GM23338 (cell line): ENCODE measurements around the gene KIAA1328. TPM values are rescaled to one million over a fixed set of nuclear protein-coding genes. Genes with fewer than 3 reads are reported as not detected.

Experiments
- ATAC-seq: fragments of 200-7000 bp; cut with Tn5 transposase; 3 replicates; pipeline ENCODE4 v1.9.1; 2020
- DNase-seq: peaks from one replicate; pipeline ENCODE4 v3.0.0-alpha.2; 2015; ENCODE audit warnings: low spot score
- H2AFZ ChIP-seq: fragments of 200-600 bp; sonication (generic); 2 replicates; pipeline ENCODE4 v1.8.0; 2016; ENCODE audit warnings: antibody characterized with exemption, mild to moderate bottlenecking, moderate library complexity
- H3F3A ChIP-seq: fragments of 200-600 bp; sonication (generic); replicated peaks from 2 replicates; pipeline ENCODE4 v1.8.0; 2017; ENCODE audit warnings: antibody characterized with exemption, mixed run types, low read depth
- H3K27ac ChIP-seq: fragments of 200-600 bp; sonication (generic); 2 replicates; pipeline ENCODE4 v1.6.1; 2016; ENCODE audit warnings: low read depth
- H3K27me3 ChIP-seq: fragments of 200-600 bp; sonication (generic); 2 replicates; pipeline ENCODE4 v1.8.0; 2016; ENCODE audit warnings: mild to moderate bottlenecking, mixed run types, moderate library complexity; ENCODE audit not compliant: insufficient read depth
- H3K36me3 ChIP-seq: fragments of 200-600 bp; sonication (generic); 2 replicates; pipeline ENCODE4 v1.8.0; 2016; ENCODE audit warnings: mild to moderate bottlenecking; ENCODE audit not compliant: insufficient read depth
- H3K4me1 ChIP-seq: fragments of 200-600 bp; sonication (generic); 2 replicates; pipeline ENCODE4 v1.8.0; 2016; ENCODE audit warnings: mild to moderate bottlenecking, moderate library complexity; ENCODE audit not compliant: insufficient read depth
- H3K4me2 ChIP-seq: fragments of 200-600 bp; sonication (generic); 2 replicates; pipeline ENCODE4 v1.7.1; 2017; ENCODE audit warnings: mixed run types
- H3K4me3 ChIP-seq: fragments of 200-600 bp; sonication (generic); 2 replicates; pipeline ENCODE4 v1.6.1; 2016; ENCODE audit warnings: mixed run types
- H3K79me2 ChIP-seq: fragments of 200-600 bp; sonication (generic); replicated peaks from 2 replicates; pipeline ENCODE4 v1.8.0; 2017; ENCODE audit warnings: mild to moderate bottlenecking; ENCODE audit not compliant: insufficient read depth
- H3K9me2 ChIP-seq: fragments of 200-600 bp; sonication (generic); 2 replicates; pipeline ENCODE4 v1.8.0; 2017; ENCODE audit not compliant: insufficient read depth
- H4K20me1 ChIP-seq: fragments of 200-600 bp; sonication (generic); replicated peaks from 2 replicates; pipeline ENCODE4 v1.8.0; 2017; ENCODE audit warnings: mild to moderate bottlenecking; ENCODE audit not compliant: insufficient read depth
- H3K27ac Mint-ChIP-seq: 2 replicates; pipeline ENCODE4 v1.8.0; 2020; ENCODE audit warnings: inconsistent platforms, mild to moderate bottlenecking, moderate library complexity, mixed read lengths
- H3K27me3 Mint-ChIP-seq: 3 replicates; pipeline ENCODE4 v1.8.0; 2022; ENCODE audit warnings: low read depth, mild to moderate bottlenecking, moderate library complexity, mixed read lengths, inconsistent platforms; ENCODE audit not compliant: insufficient read depth, poor library complexity
- H3K36me3 Mint-ChIP-seq: 3 replicates; pipeline ENCODE4 v1.8.0; 2021; ENCODE audit warnings: low read depth, mild to moderate bottlenecking, inconsistent platforms, moderate library complexity, mixed read lengths
- H3K4me1 Mint-ChIP-seq: 3 replicates; pipeline ENCODE4 v1.8.0; 2020; ENCODE audit warnings: mild to moderate bottlenecking, inconsistent platforms, mixed read lengths
- H3K4me3 Mint-ChIP-seq: 3 replicates; pipeline ENCODE4 v1.8.0; 2021; ENCODE audit warnings: moderate library complexity, mild to moderate bottlenecking, inconsistent platforms, mixed read lengths
- H3K9me3 Mint-ChIP-seq: 3 replicates; pipeline ENCODE4 v1.8.0; 2020; ENCODE audit warnings: moderate library complexity, mild to moderate bottlenecking, inconsistent platforms, mixed read lengths
- CREB1 ChIP-seq: fragments of 250-450 bp; sonication (Bioruptor Pico); IDR thresholded peaks from 2 replicates; pipeline ENCODE4 v1.5.0; 2020; ENCODE audit warnings: low read depth, mild to moderate bottlenecking, moderate library complexity
- EZH2 ChIP-seq: fragments of 200-600 bp; sonication (generic); IDR thresholded peaks from one replicate; pipeline ENCODE4 v1.8.0; 2017; ENCODE audit warnings: antibody characterized with exemption, mild to moderate bottlenecking, low read depth; ENCODE audit not compliant: unreplicated experiment
- EZH2phosphoT487 ChIP-seq: fragments of 200-600 bp; sonication (generic); IDR thresholded peaks from one replicate; pipeline ENCODE4 v1.8.1; 2018; ENCODE audit warnings: antibody characterized with exemption; ENCODE audit not compliant: unreplicated experiment
- JUNB ChIP-seq: IDR thresholded peaks from one replicate; pipeline ENCODE4 v1.6.1; 2016; ENCODE audit warnings: antibody characterized with exemption; ENCODE audit not compliant: unreplicated experiment
- NANOG ChIP-seq: IDR thresholded peaks from 2 replicates; pipeline ENCODE4 v1.6.1; 2016; ENCODE audit warnings: antibody characterized with exemption, borderline replicate concordance
- POLR2AphosphoS5 ChIP-seq: IDR thresholded peaks from 2 replicates; pipeline ENCODE4 v1.6.1; 2016; ENCODE audit warnings: antibody characterized with exemption, low read depth
- STAT1 ChIP-seq: IDR thresholded peaks from one replicate; pipeline ENCODE4 v1.6.1; 2016; ENCODE audit warnings: antibody characterized with exemption; ENCODE audit not compliant: unreplicated experiment
- ZNF114 ChIP-seq: fragments of 250-450 bp; sonication (Bioruptor Pico); IDR thresholded peaks from 2 replicates; pipeline ENCODE4 v1.5.0; 2020; ENCODE audit warnings: mild to moderate bottlenecking, moderate library complexity
- ZNF331 ChIP-seq: fragments of 250-450 bp; sonication (Bioruptor Pico); IDR thresholded peaks from 2 replicates; pipeline ENCODE4 v1.5.0; 2020; ENCODE audit warnings: low read depth, mild to moderate bottlenecking, moderate library complexity
- polyA plus RNA-seq: library from polyadenylated mRNA; unstranded; fragments of >200 nt; fragmentation: Nextera tagmentation; extraction: Ambion mirVana; gene quantifications from 2 replicates; pipeline ENCODE4 v1.2.1, GENCODE V29; 2016
- total RNA-seq: library from RNA; depleted of rRNA; stranded (reverse); fragments of >200 nt; shearing (Covaris generic); gene quantifications from 2 replicates; pipeline ENCODE4 v1.2.3, GENCODE V29; 2014
- TF ChIP-seq, protein P1 (sequence below): IDR thresholded peaks from one replicate; pipeline ENCODE4 v1.6.1; 2018; ENCODE audit warnings: antibody characterized with exemption; ENCODE audit not compliant: unreplicated experiment
- TF ChIP-seq, protein P2 (sequence below): IDR thresholded peaks from 2 replicates; pipeline ENCODE4 v1.6.1; 2016; ENCODE audit warnings: antibody characterized with exemption
- TF ChIP-seq, protein P3 (sequence below): fragments of 250-450 bp; sonication (Bioruptor Pico); IDR thresholded peaks from 2 replicates; pipeline ENCODE4 v1.5.0; 2020; ENCODE audit warnings: mild to moderate bottlenecking, moderate library complexity
- TF ChIP-seq, protein P4 (sequence below), 2 experiments: fragments of 200-600 bp in 1 of 2; sonication (generic) in 1 of 2; conservative IDR thresholded peaks; 2 replicates each; pipeline versions ENCODE4 v1.5.1 to v1.6.1; 2016 to 2017; ENCODE audit warnings: antibody characterized with exemption in 2 of 2, low read depth in 2 of 2, mild to moderate bottlenecking in 2 of 2, moderate library complexity in 1 of 2

The KIAA1328 gene
- total and polyA plus RNA-seq, 2 experiments from 2014 or later = 5.2 to 8.4 TPM

DNA sequence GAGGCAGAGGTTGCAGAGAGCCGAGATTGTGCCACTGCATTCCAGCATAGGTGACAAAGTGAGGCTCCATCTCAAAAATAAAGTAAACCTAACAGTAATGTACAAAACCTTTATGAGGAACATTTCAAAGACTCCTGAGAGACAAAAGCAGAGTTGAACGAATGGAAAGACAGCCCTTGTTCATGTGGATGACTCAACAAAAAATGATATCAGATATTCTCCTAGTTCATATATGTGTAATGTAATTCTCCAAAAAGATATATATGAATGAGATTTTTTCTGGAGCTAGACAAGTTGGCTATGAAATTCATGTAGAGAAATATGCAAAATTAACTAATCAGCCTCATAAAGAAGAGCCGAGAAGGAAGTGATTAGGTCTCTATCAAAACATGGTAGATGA, 61.7 kb downstream of the KIAA1328 start:
- no peak overlapping the region for H3K4me3 Mint-ChIP-seq
- H3K27ac Mint-ChIP-seq = 0 out of 2 replicates have a peak overlapping the region, but pooled peaks have one; percentile 34
- no peak overlapping the region for H3K4me2 ChIP-seq

More for the DNA sequence above, 61.7 kb downstream of the KIAA1328 start:
- no peak for DNase-seq
- H2AFZ ChIP-seq = no peak overlapping the region
- H3K4me1 ChIP-seq = peaks cover 6% of the 10 kb centered on the region; the same call in 1 of the 2 replicates
- no peaks in the 10 kb centered on the region for H3K79me2 ChIP-seq
- H3K27ac ChIP-seq = no peak overlapping the region
- TF ChIP-seq, protein P1, sequence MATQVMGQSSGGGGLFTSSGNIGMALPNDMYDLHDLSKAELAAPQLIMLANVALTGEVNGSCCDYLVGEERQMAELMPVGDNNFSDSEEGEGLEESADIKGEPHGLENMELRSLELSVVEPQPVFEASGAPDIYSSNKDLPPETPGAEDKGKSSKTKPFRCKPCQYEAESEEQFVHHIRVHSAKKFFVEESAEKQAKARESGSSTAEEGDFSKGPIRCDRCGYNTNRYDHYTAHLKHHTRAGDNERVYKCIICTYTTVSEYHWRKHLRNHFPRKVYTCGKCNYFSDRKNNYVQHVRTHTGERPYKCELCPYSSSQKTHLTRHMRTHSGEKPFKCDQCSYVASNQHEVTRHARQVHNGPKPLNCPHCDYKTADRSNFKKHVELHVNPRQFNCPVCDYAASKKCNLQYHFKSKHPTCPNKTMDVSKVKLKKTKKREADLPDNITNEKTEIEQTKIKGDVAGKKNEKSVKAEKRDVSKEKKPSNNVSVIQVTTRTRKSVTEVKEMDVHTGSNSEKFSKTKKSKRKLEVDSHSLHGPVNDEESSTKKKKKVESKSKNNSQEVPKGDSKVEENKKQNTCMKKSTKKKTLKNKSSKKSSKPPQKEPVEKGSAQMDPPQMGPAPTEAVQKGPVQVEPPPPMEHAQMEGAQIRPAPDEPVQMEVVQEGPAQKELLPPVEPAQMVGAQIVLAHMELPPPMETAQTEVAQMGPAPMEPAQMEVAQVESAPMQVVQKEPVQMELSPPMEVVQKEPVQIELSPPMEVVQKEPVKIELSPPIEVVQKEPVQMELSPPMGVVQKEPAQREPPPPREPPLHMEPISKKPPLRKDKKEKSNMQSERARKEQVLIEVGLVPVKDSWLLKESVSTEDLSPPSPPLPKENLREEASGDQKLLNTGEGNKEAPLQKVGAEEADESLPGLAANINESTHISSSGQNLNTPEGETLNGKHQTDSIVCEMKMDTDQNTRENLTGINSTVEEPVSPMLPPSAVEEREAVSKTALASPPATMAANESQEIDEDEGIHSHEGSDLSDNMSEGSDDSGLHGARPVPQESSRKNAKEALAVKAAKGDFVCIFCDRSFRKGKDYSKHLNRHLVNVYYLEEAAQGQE = no peak
- TF ChIP-seq STAT1 = no peak
- no peak for TF ChIP-seq ZNF331 (CRISPR knock-in tag)
- no peak for TF ChIP-seq ZNF114 (CRISPR knock-in tag)
- TF ChIP-seq NANOG = no peak
- no peak for TF ChIP-seq EZH2phosphoT487
- TF ChIP-seq, protein P2, sequence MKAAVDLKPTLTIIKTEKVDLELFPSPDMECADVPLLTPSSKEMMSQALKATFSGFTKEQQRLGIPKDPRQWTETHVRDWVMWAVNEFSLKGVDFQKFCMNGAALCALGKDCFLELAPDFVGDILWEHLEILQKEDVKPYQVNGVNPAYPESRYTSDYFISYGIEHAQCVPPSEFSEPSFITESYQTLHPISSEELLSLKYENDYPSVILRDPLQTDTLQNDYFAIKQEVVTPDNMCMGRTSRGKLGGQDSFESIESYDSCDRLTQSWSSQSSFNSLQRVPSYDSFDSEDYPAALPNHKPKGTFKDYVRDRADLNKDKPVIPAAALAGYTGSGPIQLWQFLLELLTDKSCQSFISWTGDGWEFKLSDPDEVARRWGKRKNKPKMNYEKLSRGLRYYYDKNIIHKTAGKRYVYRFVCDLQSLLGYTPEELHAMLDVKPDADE = no peak
- TF ChIP-seq CREB1 (CRISPR knock-in tag) = no peak
- no peak for TF ChIP-seq JUNB
- TF ChIP-seq, protein P3, sequence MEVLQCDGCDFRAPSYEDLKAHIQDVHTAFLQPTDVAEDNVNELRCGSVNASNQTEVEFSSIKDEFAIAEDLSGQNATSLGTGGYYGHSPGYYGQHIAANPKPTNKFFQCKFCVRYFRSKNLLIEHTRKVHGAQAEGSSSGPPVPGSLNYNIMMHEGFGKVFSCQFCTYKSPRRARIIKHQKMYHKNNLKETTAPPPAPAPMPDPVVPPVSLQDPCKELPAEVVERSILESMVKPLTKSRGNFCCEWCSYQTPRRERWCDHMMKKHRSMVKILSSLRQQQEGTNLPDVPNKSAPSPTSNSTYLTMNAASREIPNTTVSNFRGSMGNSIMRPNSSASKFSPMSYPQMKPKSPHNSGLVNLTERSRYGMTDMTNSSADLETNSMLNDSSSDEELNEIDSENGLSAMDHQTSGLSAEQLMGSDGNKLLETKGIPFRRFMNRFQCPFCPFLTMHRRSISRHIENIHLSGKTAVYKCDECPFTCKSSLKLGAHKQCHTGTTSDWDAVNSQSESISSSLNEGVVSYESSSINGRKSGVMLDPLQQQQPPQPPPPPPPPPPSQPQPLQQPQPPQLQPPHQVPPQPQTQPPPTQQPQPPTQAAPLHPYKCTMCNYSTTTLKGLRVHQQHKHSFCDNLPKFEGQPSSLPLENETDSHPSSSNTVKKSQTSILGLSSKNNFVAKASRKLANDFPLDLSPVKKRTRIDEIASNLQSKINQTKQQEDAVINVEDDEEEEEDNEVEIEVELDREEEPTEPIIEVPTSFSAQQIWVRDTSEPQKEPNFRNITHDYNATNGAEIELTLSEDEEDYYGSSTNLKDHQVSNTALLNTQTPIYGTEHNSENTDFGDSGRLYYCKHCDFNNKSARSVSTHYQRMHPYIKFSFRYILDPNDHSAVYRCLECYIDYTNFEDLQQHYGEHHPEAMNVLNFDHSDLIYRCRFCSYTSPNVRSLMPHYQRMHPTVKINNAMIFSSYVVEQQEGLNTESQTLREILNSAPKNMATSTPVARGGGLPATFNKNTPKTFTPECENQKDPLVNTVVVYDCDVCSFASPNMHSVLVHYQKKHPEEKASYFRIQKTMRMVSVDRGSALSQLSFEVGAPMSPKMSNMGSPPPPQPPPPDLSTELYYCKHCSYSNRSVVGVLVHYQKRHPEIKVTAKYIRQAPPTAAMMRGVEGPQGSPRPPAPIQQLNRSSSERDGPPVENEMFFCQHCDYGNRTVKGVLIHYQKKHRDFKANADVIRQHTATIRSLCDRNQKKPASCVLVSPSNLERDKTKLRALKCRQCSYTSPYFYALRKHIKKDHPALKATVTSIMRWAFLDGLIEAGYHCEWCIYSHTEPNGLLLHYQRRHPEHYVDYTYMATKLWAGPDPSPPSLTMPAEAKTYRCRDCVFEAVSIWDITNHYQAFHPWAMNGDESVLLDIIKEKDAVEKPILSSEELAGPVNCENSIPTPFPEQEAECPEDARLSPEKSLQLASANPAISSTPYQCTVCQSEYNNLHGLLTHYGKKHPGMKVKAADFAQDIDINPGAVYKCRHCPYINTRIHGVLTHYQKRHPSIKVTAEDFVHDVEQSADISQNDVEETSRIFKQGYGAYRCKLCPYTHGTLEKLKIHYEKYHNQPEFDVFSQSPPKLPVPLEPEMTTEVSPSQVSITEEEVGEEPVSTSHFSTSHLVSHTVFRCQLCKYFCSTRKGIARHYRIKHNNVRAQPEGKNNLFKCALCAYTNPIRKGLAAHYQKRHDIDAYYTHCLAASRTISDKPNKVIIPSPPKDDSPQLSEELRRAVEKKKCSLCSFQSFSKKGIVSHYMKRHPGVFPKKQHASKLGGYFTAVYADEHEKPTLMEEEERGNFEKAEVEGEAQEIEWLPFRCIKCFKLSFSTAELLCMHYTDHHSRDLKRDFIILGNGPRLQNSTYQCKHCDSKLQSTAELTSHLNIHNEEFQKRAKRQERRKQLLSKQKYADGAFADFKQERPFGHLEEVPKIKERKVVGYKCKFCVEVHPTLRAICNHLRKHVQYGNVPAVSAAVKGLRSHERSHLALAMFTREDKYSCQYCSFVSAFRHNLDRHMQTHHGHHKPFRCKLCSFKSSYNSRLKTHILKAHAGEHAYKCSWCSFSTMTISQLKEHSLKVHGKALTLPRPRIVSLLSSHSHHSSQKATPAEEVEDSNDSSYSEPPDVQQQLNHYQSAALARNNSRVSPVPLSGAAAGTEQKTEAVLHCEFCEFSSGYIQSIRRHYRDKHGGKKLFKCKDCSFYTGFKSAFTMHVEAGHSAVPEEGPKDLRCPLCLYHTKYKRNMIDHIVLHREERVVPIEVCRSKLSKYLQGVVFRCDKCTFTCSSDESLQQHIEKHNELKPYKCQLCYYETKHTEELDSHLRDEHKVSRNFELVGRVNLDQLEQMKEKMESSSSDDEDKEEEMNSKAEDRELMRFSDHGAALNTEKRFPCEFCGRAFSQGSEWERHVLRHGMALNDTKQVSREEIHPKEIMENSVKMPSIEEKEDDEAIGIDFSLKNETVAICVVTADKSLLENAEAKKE (CRISPR knock-in tag) = no peak
- TF ChIP-seq POLR2AphosphoS5 = no peak
- TF ChIP-seq, protein P4, sequence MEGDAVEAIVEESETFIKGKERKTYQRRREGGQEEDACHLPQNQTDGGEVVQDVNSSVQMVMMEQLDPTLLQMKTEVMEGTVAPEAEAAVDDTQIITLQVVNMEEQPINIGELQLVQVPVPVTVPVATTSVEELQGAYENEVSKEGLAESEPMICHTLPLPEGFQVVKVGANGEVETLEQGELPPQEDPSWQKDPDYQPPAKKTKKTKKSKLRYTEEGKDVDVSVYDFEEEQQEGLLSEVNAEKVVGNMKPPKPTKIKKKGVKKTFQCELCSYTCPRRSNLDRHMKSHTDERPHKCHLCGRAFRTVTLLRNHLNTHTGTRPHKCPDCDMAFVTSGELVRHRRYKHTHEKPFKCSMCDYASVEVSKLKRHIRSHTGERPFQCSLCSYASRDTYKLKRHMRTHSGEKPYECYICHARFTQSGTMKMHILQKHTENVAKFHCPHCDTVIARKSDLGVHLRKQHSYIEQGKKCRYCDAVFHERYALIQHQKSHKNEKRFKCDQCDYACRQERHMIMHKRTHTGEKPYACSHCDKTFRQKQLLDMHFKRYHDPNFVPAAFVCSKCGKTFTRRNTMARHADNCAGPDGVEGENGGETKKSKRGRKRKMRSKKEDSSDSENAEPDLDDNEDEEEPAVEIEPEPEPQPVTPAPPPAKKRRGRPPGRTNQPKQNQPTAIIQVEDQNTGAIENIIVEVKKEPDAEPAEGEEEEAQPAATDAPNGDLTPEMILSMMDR (conservative IDR thresholded peaks at IDR 0.05; ENCODE audit: low read depth in 2 of 2) = no peak
- no peak for TF ChIP-seq EZH2
- H3K9me2 ChIP-seq = no peaks in the 10 kb centered on the region
- no peaks in the 10 kb centered on the region for H3F3A ChIP-seq
- Mint-ChIP-seq H3K9me3 (no peaks in the 10 kb centered on the region), H3K27me3 (no peaks in the 10 kb centered on the region), H3K4me1 (peaks cover 15% of the 10 kb centered on the region), H3K36me3 (no peaks in the 10 kb centered on the region)
- H4K20me1 ChIP-seq = no peaks in the 10 kb centered on the region
- no peaks in the 10 kb centered on the region for H3K36me3 ChIP-seq
- no peaks in the 10 kb centered on the region for H3K27me3 ChIP-seq
- no peak for ATAC-seq
- H3K4me3 ChIP-seq = no peak overlapping the region
